GM12872 (cell line): ENCODE results near the gene RNU6-7.

Source experiments
- TF ChIP-seq, protein P1 (sequence below): IDR thresholded peaks from 3 replicates; pipeline ENCODE4 v1.5.1; 2011; ENCODE audit warnings: low read depth, mild to moderate bottlenecking, low read length, moderate library complexity; ENCODE audit not compliant: insufficient read depth

Gene RNU6-7

DNA sequence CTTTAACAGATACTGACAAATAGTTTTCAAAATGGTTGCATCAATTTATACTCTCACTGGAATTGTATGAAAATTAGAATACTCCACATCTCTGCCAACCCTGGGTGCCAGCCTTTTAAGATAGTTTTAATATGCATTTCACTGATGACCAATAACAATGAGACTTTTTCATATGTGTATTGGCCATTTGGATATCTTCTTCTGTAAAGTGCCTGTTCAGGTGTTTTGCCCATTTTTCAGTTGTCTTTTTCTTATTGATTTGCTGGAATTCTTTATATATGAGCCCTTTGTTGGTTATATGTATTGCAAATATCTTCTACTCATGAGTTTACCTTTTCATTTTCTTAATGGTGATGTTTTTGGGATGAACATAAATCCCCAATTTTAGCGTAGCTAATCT, 16.7 kb upstream of the RNU6-7 start:
- TF ChIP-seq, protein P1, sequence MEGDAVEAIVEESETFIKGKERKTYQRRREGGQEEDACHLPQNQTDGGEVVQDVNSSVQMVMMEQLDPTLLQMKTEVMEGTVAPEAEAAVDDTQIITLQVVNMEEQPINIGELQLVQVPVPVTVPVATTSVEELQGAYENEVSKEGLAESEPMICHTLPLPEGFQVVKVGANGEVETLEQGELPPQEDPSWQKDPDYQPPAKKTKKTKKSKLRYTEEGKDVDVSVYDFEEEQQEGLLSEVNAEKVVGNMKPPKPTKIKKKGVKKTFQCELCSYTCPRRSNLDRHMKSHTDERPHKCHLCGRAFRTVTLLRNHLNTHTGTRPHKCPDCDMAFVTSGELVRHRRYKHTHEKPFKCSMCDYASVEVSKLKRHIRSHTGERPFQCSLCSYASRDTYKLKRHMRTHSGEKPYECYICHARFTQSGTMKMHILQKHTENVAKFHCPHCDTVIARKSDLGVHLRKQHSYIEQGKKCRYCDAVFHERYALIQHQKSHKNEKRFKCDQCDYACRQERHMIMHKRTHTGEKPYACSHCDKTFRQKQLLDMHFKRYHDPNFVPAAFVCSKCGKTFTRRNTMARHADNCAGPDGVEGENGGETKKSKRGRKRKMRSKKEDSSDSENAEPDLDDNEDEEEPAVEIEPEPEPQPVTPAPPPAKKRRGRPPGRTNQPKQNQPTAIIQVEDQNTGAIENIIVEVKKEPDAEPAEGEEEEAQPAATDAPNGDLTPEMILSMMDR: no peak

DNA sequence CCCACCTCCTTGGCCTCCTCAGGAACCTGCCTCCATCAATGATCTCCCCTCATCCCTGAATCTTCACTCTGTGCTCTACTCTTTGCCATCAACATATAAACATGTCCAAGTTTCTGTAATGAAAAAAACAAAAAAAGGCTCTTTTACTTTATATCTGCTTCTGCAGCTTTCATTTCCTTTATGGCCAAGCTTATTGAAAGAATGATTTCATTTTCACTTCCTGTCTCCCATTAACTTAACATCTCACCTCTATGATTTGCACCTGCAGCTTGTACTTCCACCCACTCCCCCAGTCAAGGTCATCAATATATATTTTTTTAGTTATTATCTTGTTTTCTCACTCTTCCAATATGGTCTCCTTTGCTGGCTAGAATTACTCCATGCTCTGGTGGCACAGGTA, 15.6 kb upstream of the RNU6-7 start:
- TF ChIP-seq, protein P1: no peak

DNA sequence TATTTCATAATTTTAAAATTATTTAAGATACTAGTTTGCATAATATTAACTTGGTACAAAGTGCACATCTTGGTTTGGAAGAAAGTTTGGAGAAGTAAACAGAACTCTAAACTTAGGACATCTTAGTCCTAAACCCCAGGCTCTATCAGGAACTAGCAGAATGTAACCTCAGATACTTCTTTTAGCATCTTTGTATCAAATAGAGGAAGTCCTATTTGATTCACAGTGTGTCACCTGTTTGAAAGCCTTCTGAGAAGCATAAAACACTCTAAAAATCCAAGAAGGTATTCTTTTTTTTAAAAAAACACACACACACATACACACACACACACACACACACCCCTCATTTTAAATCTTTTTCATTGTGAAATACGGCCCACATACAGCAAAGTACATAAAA, 12.0 kb upstream of the RNU6-7 start:
- TF ChIP-seq, protein P1: no peak

DNA sequence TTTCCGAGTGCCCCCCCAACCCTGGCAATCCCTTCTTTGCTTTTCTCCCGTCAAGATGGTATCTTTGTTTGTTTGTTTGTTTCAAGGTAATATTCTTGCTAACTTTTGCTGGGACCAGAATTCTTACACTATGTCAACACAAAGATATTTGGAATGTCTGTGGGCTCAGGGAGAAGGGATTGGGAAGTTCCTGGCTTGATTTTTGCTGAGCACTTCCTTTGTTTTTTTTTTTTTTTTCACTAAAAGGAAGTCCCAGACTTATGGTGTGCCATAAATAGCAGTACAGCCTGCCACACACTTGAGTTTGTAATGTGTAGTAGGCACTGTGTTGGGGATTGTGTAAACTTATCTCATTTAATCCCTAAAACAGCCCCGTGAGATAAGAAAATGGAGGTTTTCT, 11.2 kb upstream of the RNU6-7 start:
- TF ChIP-seq, protein P1: no peak

DNA sequence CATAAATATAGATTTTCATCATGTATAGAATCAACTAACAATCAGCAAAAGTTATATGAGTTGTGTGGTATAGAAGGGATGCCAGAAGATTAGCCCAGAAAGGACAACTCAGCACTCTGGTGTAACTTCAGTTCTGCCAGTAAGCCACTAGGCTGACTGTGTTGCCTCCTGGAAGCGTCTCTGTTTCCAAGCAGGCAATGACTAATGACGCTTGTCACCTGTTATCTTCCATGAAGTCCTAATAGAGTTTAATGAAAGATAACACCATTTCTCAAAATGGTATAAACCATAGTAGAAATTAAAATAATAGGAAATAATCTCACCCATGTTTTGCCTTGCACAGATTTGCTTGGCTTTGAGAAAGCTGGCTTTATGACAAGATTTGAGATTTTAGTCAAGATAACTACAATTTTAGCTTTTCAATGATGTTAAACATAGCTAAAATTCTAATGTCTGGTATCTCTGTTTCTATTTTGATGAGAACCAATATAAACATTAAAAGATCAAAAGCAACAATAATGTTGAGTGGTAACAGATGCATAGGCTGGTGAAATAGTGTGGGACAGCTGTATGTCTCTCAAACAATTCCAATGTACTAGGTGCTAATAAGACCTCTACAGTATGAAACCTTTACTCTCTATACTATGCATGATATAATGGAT, 9.0 kb upstream of the RNU6-7 start:
- TF ChIP-seq, protein P1: no peak

DNA sequence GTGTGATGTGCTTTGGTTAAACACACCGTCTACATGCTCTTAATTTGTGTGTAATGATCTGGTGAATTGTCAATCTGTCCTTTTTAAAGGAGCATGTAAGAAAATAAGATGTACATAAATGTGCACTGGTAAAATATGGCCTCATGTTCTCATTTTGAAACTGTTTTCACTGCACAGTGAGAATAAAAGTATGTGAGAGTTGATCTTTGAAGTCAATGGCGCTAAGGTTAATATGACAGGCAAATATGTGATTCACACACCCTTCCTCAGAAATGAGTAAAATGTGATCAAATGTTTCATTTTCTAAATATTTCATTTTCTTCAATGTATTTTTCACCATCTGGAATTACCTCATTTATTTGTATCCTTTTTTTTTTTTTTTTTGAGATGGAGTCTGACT, 8.3 kb upstream of the RNU6-7 start:
- TF ChIP-seq, protein P1: no peak

DNA sequence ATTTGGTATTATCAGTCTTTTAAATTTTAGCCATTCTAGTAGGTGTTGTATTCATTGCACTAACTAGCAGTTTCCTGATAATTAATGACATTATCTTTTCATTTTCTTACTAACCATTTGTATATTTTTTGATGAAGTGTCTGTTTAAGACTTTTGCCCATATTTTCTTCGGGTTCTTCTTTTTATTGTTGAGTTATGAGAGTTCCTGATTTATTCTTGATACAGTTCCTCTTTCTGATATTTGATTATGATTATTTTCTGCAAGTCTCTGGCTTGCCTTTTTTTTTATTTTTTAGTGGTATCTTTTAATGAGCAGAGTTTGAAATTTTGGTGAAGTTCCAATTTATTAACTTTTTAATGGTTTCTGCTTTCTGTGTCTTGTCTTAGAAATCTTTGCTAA, 6.2 kb upstream of the RNU6-7 start:
- TF ChIP-seq, protein P1: no peak
